ENCODE data around the gene ANKRD26.

DNA sequence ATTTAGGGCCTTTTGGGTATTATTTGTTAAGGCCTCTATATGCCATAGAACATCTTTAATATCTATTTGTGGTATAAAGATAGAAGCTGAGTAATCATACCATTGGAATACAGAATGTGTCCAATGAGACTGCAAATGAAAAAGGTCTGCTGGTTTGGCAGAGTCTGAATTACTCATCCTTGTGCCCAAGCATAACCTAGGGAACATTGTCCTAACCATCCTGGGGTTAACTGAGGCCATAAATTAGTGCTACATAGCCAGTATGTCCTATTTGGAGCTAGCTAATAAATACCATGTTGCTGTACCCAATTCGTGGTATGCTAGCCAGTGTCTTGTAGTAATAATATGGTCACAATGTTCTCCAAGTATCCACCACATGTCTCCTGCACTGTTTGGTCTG lies 117.1 kb downstream of the ANKRD26 start:
- TF ChIP-seq CTCF (IDR thresholded peaks at IDR 0.05; ENCODE audit: extremely low read depth in 1 of 2, insufficient read depth in 1 of 2, low read depth in 1 of 2, low read length in 2 of 2) (no peak), POLR2AphosphoS5 (IDR thresholded peaks at IDR 0.05; ENCODE audit: insufficient read depth, low read depth, low read length) (no peak), POLR2A (IDR thresholded peaks at IDR 0.05; ENCODE audit: low read depth, low read length) (no peak), MYC (IDR thresholded peaks at IDR 0.05; ENCODE audit: low read depth, low read length) (no peak)
- TF ChIP-seq, protein P1, sequence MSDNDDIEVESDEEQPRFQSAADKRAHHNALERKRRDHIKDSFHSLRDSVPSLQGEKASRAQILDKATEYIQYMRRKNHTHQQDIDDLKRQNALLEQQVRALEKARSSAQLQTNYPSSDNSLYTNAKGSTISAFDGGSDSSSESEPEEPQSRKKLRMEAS (IDR thresholded peaks at IDR 0.05; ENCODE audit: insufficient read depth, insufficient read length), result no peak
